ENCODE measurements around the gene LRRC37A3. TPM values are rescaled to one million over a fixed set of nuclear protein-coding genes. Genes with fewer than 3 reads are reported as not detected.
A peak's percentile ranks its signal among the peaks of the same experiment; 100 is the strongest.
"Not testable (repeated sequence)": the region's sequence is repeated elsewhere in the genome, so short reads cannot be mapped to it uniquely, and the experiment has no call there.

Gene LRRC37A3
- total RNA-seq, 1 donor from 2014 or later, result 13.4 TPM

DNA sequence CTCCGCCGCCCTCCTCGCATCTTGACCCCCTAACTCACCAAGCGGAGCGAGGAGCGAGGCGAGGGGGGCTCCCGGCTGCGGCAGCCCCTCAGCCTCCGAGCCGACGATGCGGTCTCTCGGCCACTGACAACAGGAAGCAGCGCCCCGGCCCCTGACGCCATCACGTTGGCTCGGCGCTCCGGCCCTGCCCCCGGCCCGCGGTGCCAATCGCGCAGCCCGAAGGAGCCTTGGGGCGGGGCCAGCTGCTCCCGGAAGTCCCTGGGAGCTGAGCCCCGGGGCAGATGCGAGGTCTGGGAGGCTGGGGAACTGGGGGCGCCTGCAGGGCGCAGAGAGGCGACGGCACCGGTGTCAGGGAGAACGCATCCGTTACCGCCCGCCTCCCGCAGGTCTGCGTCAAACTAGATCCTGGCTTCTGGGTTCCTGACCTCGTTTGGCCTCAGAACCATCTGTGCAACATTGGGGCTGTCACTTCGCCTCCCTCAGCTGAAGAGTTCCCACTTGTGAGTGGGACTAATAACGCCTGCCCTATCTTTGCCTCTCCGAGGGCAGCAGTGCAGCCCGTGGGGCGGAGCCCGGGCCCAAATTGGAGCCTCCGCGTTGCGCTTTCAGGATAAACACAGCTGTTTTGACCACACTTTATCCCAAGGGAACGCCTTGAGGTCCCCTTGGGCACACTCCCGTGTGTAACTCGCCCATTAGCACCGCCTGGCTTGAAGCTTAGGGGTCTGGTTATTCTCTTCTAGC is 82.1 kb downstream of the LRRC37A3 start:
- peak; percentile 96 for DNase-seq (ENCODE audit: low spot score)

DNA sequence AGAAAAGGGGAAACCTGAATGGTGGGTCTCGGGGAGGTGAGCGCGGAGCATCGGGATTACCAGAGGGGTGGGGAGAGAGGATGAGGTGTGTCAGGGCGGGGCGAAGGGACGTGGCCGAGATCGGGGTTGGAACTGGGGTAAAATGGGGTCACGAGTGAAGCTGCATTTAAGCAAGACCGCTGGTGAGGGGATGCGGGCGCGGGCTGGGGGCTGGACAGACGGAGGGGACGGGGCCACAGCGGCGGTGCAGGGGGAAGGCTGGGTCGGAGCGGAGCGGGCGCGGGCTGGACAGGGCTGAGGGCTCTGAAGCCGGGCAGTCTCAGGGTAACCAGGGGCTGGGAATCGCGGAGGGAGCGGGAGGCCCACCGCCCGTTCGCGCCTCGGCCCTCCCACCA is 82.7 kb downstream of the LRRC37A3 start:
- DNase-seq (ENCODE audit: low spot score), result not testable (repeated sequence)

DNA sequence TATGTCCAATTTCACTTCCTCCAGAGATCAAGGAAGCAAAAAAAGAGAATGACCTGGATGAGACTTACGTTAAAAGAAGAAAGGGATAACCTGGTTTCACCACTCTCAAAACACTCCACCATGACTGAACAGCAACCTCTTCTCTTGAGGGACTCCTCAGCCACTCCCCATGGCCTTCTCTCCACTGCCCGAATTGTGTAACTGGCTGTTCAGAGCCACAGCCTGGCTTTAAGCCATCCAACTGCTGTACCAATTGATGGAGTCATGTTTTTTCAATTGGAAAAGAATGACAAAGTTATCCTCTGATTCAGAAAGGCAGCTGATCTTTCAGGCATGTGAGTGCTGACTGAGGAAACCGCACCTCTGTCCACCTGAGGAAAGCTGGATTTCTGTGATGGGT is 85.2 kb downstream of the LRRC37A3 start:
- not testable (repeated sequence) for DNase-seq (ENCODE audit: low spot score)

DNA sequence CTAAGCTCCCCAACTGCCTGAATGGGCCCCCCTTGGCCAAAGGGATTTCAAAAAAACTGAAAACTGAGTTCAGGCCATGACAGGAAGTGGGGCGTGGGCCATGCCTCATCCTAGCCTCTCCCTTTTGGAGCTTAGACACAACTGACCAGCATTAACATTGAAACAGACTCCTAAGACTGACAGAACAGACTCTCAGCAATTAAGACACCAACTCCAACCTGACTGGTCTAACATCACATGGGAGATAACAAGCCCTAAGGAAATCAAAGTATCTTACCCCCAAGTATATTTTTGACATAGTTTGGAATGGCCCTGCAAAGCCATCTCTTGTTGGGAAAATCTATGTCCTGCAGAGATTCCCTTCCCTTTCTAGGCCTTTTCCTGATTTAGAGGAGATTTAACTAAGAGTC is 88.6 kb downstream of the LRRC37A3 start:
- not testable (repeated sequence) for DNase-seq (ENCODE audit: low spot score)

DNA sequence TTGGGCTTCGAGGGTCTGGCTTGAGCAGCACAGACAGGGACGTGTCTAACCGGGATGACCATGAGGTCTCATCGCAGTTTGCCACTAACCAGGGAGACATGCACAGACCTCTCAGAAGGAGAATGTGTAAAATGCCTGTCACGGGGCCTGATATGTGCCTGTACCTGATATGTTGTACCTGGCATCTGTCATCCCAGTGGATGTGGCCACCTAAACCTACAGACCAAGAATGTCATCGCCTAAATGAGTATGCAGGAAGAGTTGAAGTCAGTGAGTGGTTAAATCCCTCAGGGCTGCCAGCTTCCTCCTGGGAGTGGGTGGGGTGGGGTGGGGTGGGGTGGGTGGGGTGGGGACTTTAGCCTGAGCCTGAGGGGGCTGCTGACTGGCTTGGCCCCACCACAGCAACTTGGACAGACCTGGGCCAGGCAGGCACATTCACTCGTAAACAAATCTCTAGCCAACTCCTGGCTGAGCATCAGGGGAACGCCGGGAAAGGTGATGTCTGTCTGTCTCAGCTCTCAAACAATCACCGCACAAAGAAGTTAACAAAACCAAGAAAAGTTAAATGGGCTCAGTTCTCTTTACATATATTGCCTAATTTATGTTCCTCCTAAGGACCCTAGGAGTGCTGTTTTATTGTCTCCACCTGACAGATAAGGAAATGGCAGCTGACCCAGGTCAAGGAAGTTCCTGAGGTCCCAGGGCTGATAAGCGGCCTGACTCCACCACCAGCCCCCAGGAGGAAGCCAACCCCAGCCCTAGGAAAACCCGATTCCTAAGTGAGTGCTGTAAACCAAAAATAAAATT is 89.3 kb downstream of the LRRC37A3 start:
- not testable (repeated sequence) for DNase-seq (ENCODE audit: low spot score)

DNA sequence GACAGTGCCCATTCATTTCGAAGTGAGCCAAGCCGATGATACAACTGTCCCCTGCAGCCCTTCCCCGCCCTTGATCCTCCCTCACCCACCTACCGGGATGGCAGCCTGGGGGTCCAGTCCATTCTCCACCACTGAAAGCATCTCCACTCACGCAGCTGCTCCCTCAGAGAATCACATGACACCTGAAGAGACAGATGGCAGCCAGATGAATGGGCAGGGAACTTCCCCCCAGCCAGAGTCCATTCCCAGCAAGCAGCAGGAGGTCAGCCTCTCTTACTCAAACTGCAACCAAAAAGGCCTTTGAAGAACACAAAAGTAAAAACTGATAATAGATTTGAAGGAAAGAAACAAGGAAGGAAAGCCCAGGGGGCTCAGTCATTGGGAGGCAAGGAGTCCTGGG is 90.2 kb downstream of the LRRC37A3 start:
- not testable (repeated sequence) for DNase-seq (ENCODE audit: low spot score)

DNA sequence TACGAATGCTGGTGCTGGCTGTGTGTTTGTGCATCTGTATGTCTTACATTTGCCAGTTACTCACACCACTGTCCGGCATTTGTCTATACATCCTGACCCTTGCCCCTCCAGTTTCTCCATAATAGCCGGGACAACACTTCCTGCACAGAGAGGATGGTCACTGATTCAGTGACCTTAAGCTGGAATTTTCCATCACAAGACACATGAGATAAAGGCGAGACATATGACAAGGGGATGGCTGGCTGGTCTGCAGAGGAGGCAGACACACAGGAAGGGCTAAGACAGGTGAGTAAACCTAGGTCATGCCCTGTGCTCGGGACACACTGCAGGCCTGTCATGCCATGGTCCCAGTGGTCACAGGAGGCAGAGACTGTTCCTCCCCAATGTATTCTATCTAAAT is 100.4 kb downstream of the LRRC37A3 start:
- DNase-seq (ENCODE audit: low spot score), result not testable (repeated sequence)

DNA sequence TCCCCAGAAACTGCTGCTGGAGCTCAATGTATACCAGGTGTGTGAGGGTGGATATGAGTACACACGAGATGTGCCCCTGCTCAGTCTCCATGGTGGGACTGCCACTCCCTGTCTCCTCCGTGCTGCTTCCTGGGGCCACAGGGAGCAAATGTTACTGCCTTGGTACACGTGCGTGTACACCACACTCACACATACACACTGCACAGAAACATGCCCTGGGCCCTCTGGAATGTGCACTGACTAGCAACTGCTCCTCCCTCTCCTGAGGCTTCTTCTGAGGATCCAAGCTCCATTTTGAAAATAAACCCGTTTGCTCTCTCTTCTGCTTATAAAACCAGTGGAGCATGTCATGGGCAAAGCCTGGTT is 103.5 kb downstream of the LRRC37A3 start:
- not testable (repeated sequence) for DNase-seq (ENCODE audit: low spot score)

DNA sequence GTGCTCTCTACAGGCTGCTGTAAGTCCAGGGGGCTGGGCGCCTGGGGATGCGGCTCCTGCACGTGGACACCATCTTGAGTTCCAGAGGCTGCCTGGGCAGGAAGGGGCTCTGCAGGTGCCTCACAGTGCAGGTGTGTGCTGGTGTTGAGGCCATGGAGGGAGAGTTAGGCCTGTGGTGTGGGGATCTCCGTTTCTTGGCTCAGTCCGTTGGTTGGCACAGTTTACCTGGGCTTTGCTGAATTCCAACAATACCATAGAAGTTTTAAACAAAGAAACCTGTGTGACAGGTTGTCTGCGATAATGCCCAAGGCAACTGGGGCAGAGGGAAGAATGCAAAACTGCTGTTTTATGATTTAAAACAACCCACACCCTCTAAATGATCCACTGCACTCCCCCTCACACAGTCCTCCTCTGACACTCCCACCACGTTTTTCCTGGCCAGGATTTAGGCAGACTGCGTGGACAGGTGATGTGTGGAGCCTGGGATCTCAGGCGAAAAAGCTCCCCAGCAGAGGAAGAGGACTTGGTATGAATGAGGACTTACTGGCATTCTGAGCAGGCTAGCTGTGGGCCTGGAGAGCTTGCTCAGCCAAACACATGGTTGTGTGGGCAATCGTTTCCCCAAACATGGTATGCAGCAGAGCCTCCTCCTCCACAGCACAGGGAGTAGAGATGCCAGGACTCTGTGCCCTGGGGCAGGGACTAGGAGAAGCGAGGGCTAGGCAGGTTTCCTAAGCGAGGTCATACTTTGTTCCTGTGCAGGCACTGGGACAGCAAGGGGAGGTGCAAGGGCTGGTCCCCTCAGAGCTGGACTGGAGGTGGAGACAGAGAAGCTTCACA is 104.1 kb downstream of the LRRC37A3 start:
- not testable (repeated sequence) for DNase-seq (ENCODE audit: low spot score)

DNA sequence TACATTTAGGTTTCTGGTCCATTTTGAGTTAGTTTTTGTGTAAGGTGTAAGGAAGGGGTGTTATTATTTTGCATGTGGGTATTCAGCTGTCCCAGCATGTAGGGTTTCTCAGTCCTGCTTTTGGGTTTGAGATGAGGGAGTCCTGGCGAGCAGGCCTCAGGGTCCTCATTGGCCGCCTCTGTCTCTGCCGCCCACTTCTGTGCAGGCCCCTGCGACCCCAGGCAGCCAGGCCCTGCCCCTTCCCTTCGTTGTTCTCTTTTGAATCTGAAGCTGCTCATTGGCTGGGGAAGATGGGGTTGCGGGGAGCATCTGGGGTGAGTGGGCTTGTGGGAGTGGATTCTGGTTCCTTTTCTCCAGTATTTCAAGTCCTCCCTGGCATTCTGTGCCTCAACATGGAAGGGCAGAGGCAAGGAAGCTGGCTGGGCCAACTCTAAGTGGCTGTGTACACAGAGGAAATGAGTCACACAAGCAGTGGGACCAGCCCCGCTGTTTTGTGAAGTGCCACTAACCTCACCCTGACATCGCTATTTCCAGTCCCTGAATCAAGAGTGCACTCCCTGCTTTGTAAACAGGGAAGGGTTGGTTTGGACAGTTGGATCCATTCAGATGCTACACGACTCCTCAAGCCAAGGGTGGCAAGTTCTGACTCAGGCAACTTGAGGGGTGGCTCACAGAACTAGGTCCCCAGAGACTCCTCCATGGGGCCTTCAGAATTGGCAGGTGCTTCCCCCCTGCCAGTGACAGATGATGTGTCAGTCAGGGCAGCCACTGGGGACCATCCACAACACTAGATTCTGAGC is 110.9 kb downstream of the LRRC37A3 start:
- DNase-seq (ENCODE audit: low spot score), result not testable (repeated sequence)

Other genes with a start within 250 kb of the LRRC37A3 start
- 50.9 TPM for gene GNA13, start 137.3 kb upstream of the LRRC37A3 start, total RNA-seq
- 3.2 TPM for gene RGS9, start 217.9 kb upstream of the LRRC37A3 start, total RNA-seq

All from mesenteric fat pad (tissue), 1 donor.